Fibroblast of skin of left biceps (primary cell): ENCODE data around the gene GPR32.
"Not testable (repeated sequence)": the region's sequence is repeated elsewhere in the genome, so short reads cannot be mapped to it uniquely, and the experiment has no call there.

Experiments
- DNase-seq, 2 experiments: peaks; one replicate each; pipeline ENCODE4 v3.0.0-alpha.2; 2013; ENCODE audit warnings: low read depth in 2 of 2

GPR32 gene

DNA sequence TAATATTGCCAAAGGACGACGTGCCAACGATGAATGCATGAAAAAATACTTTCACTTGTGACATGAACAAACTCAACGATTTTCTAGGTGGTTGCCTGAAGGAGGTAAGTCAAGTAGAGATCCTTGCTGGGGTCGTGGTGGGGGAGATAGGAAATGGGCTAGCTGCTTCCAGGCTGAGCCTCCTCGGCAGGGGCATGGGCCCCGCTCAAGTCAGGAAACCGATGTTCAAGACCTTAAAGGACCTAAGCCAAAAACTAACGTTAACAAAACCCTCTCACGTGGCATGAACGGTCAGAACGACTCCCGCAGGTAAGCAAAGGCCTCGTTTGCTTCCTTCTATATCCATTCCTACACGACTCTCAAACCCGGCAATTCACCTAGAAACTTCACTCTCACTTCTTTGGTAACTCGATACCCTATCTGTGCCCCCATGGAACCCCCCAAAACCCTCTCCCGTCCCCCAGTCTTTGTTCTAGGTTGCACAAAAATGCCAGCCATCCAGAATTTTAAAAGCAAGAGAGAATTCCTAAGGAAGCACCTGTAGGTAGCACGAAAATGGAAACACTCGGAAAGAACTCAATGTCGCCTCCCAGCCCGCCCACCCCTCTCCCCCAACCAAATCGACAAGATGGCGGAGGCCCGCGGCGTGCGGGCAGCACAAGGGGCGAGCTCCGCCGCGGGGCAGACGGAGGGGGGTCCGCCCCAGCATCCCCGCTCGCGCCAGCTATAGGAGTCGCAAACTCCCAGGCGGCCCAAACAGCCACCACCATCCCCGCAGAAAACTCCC lies 33.6 kb downstream of the GPR32 start:
- DNase-seq = no peak

DNA sequence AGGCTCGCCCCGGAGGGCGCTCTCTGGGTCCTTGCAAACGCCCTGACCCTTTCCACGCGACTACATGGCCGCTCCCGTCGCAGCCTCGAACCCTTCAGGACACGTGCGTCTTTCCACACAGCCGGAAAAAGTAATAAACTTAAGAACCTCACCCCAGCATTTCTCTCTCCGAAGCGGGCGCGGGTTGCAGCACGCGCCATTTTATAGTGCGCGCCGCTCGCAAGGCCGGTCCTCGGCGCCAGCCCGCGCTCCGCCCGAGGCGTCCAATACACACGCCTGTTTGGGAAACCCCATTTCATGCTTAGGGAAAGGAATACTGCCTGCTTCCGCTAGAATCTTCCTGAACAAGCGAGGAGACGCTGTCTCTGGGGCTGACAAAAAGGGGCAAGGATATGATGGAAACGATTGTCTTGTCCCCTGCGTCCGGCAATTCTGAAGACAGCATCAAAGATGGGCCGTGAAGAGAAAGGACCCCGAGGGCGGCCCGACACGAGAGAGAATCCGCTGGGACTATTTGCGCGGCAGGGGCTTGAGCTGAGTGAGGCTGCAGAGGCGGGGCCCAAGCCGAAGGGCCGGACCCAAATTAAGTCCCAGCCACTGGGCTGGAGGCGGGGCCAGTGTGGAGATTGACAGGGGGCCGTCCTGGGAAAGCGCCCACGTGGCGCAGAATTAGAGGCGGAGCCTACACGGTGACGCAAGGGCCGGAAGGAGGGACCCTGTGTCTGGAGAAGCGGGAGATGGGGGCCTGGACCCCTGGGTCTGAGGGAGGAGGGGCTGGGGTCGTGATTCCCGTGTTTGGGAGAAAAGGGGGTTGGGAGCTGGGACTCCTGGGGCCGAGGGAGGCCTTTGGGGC lies 34.4 kb downstream of the GPR32 start:
- peak; percentile 98 to 99 for DNase-seq

DNA sequence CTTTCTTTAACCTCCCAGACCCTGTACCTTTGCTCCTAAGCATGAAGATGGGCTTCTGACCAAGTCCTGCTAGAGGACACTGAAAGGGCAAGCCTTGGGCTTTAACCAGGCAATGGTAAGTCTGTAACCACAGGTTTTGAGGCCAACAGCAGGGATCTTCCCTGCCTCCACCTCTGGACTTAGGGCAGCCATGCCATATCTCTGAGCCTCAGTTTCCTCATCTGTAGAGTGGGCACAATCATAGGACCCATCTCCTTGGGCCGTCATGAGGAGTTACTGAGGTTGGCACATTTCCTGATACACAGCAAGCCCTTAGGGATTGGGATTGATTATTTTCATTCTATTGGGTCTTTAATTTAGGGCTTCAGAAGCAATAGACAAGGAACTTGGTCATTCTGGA lies 38.6 kb downstream of the GPR32 start:
- no peak for DNase-seq

DNA sequence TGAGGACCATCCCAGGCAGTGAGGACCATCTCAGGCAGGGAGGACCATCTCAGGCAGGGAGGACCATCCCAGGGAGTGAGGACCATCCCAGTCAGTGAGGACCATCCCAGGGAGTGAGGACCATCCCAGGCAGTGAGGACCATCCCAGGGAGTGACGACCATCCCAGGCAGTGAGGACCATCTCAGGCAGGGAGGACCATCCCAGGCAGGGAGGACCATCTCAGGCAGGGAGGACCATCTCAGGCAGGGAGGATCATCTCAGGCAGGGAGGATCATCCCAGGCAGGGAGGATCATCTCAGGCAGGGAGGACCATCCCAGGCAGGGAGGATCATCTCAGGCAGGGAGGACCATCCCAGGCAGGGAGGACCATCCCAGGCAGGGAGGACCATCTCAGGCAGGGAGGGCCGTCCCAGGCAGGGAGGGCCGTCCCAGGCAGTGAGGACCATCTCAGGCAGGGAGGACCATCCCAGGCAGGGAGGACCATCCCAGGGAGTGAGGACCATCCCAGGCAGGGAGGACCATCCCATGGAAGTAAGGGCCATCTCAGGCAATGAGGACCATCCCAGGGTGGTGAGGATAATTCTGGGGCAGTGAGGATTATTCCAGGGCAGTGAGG lies 41.5 kb downstream of the GPR32 start:
- DNase-seq = not testable (repeated sequence)

DNA sequence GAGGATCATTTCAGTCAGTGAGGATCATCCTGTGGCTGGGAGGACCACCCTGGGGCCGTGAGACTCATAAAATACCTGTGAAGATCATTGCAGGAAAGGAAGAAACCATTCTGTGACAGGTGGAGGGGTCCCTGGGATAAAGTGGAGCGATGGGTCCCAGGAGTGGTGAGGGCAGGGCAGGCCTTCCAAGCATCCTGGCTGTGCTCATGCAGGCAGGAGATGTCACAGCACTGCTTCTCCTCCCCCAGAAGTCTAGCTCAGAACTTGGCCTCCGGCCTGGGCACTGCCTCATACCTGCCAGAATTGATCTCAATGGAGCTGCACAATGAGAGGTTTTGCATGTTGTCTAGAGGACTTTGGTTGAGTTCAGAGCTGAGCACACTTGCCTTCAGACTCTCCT lies 42.2 kb downstream of the GPR32 start:
- DNase-seq = no peak

DNA sequence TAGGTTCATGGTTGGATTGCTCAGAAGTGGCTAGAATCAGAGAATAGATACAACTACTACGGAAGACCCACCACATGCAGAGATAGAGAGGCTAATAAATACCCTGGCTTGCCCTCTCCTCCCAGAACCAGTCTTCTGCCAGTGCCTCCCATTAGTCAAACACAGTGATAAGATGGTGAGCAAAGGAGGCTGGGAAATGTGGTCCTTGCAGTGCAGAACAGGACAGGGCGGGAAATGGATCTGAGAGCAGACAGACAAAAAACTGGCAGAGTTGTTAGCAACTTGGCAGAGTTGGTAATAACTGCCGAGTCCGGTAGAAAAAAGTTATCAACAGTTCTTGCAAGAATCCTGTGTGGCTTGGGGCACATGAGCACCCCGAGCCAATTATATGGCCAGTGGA lies 44.6 kb downstream of the GPR32 start:
- no peak for DNase-seq

DNA sequence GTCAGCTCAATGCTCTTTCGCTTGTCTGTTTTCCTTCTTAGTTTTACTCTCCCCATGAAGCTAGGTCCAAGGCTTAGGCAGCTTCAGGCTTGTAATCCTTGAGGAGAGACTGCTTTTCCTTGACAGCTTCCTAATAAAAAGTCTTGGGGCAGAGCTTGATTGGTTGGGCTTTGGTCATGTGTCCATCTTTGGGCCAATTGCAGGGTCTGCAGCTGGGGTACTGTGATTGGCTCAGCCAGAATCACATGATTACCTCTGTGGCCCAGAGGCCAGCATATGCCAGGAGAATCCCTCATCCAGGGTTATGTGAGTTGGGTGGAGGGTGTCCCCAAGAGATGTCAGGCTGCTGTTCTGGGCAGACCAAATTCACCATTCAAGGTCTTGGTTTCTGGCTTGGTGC lies 45.2 kb downstream of the GPR32 start:
- DNase-seq = no peak

DNA sequence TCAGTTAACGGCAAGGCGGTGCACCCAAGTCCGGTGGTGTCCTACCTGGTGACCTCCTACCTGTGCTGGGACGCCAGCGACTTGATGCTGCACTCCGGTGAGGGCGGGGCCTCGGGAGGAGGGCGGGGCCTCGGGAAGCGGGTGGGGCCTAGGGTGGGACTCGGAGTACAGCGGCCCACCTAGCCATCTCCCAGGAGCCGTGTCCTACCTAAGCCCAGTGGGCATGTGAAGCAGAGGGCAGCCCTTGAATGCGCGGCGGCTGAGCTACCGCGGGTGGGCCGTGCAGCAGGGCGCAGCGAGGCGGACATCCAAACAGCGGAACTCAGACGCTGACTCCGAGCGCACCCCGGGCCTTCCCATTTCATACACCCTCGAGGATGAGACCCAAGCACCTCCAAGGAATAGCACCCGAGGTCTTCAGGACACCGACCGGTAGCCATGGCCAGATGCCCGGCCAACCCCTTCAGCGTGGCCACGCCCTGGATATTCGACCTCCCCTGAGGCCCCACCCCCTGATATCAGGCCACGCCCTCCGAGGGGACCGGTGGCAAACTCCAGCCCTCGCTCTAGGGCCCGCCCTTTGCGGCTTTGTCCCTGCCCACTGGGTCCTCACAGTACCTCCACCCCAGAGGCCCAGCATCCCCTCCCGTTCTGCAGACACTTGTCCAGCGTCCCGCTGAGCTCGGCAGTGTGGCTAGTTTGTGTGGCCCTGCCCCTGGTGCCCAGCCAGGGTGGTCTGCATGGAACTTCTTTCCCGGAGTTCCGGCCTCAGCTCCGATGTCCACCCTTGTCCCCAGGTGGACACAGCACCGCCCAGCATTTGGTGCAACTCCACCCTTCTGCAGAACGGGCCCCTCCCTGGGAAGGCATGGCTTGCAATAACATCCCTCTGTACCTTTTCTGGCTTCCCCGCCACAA lies 47.9 kb downstream of the GPR32 start:
- no peak for DNase-seq

DNA sequence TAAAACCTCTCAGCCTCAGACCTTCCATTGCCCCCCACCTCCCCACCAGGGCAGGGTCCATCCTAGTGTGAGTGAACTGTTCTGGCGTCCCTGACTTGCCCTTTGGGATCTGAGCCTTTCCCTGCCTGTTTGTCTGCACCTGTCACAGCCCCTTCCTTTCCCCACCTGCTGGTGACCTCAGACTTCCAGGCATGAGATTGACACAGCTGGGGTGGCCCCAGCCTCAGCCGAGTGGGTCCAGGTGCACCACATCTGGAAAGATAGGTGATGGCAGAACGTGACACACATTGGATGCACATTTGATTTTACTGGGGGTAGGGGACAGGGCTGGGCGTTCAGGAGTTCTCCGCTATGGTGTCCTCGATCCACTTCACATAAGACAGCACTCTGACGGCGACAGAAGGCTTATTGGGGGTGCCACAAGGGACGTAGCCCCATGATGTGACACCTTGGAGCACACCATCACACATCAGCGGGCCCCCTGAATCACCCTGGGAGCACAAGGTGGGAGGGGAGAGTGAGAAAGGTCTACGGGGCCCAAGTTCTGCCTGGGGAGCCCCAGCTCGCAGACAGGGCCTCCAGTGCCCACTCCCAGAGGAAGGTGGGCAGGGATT lies 48.7 kb downstream of the GPR32 start:
- DNase-seq = no peak

DNA sequence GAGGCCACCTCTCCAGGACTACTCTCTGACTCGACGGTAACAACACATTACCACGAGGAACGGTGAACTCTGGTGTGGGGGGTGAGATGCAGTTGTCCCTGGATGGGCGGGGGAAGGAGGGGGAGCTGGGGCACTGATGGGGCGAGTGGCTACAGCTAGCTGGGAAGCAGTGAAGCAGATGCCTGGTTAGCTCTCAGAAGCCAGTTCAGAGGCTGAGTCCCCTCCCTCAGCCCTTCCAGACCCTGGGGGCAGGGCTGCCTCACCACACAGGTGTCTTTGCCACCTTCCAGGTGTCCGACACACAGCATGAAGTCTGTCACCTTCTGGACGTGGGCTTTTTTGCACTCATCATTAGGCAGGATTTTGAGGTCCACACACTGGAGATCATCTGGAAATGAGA lies 49.4 kb downstream of the GPR32 start:
- DNase-seq = no peak

DNA sequence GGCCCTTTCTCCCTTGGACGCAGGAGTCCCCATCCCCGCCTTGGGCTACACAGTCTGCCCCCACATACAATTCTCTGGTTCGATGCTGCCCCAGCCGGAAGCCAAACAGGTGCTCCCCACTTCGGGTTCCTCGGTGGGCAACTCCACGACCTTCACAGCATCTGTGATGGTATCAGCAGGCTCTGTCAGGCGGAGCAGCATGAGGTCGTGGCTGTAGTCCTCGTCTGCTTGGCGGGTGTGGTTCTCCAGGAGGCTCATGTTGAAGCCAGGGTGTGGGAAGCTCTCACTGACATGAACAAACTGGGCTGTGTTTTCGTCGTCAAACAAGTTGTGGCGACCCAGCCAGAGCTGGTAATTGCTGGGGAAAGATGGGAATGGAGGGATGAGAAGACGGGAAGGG lies 49.8 kb downstream of the GPR32 start:
- no peak for DNase-seq

DNA sequence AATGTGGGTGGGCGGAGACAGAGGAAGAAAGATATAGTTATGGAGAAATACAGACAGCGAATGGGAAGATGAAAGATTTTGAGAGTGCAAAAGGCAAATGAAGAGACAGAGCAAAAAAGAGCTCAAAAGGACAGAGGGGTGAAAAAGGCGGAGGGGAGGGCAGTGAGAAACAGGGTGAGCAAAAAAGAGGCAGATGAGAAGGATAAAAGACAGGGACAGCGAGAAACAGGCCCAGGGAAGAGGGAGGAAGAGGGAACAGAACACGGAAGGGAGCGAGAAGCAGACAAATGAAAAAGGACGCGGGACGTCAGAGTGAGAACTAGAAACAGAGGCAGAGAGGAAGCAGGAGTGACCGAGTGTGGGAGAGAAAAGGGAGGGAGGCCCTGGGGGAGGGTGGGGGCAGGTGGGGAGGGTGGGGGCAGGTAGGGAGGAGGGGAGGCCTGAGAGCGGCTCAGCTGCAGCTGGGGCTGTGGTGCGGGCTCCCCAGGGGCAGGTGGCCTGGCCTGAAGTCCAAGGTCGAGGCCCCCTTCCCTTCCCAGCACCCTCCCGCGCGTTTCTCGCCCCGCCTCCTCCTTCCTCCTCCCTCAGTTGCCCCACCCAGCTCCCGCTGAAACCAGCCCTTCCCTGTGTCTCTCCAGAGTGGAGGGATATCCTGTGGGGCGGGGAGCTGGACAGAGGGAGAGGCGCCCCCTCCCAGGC lies 50.4 kb downstream of the GPR32 start:
- no peak for DNase-seq

DNA sequence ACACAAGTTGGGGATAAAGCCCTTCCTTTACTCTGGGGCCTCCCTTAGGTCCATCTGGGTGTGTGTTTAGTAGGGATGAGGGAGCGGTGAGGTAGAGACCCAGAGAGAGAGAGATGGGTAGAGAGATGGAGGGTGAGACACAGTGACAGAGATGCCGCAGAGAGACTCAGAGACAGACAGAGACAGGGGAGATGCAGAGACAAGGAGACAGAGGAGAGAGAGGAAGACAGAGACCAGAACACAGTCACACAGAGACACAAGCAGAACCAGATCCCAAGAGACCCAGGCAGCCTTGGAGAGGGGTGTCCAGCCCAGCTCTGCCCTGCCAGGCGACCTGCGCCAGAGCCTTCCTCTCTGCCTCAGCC lies 51.0 kb downstream of the GPR32 start:
- no peak for DNase-seq
